HepG2 (cell line): ENCODE measurements around the gene KLHL33. TPM values are rescaled to one million over a fixed set of nuclear protein-coding genes. Genes with fewer than 3 reads are reported as not detected.

ENCODE experiments used
- ATF3 ChIP-seq: sonication (generic); formaldehyde crosslinking; IDR thresholded peaks from 2 replicates; pipeline ENCODE4 v1.4.0; 2020; ENCODE audit warnings: missing genetic modification reagents
- BORCS8-MEF2B ChIP-seq: sonication (generic); formaldehyde crosslinking; IDR thresholded peaks from 2 replicates; pipeline ENCODE4 v1.8.0; 2022; ENCODE audit warnings: mild to moderate bottlenecking, missing genetic modification reagents
- FOXA1 ChIP-seq, 2 experiments: fragments of 450-650 bp in 1 of 2; sonication (generic) in 1 of 2; formaldehyde crosslinking in 1 of 2; IDR thresholded peaks; 2 replicates each; pipeline versions ENCODE4 v1.4.0 to v1.6.1; 2016 to 2020; ENCODE audit warnings: missing genetic modification reagents in 1 of 2
- HNRNPH1 ChIP-seq: fragments of 200-400 bp; formaldehyde crosslinking; optimal IDR thresholded peaks from 2 replicates; pipeline ENCODE3; 2017; ENCODE audit warnings: mild to moderate bottlenecking, low read depth, low read length
- PRDM10 ChIP-seq: sonication (generic); formaldehyde crosslinking; IDR thresholded peaks from 2 replicates; pipeline ENCODE4 v1.4.0; 2020; ENCODE audit warnings: low read depth, missing genetic modification reagents
- RXRB ChIP-seq: IDR thresholded peaks from 2 replicates; pipeline ENCODE4 v1.6.1; 2016; ENCODE audit warnings: borderline replicate concordance, missing genetic modification reagents, missing compliant biosample characterization
- SMAD9 ChIP-seq: sonication (generic); formaldehyde crosslinking; IDR thresholded peaks from 2 replicates; pipeline ENCODE4 v1.5.1; 2020; ENCODE audit warnings: mild to moderate bottlenecking, missing genetic modification reagents
- TP53 ChIP-seq: sonication (generic); formaldehyde crosslinking; conservative IDR thresholded peaks from 2 replicates; pipeline ENCODE4 v1.4.0; 2020; ENCODE audit warnings: missing genetic modification reagents
- USF2 ChIP-seq, 2 experiments: sonication (generic) in 1 of 2; formaldehyde crosslinking in 1 of 2; IDR thresholded peaks; 2 replicates each; pipeline versions ENCODE4 v1.5.1 to v1.6.1; 2011 to 2020; ENCODE audit warnings: borderline replicate concordance in 1 of 2, low read depth in 1 of 2, low read length in 1 of 2, mild to moderate bottlenecking in 1 of 2, missing genetic modification reagents in 1 of 2, moderate library complexity in 1 of 2
- ZBTB42 ChIP-seq: sonication (generic); formaldehyde crosslinking; IDR thresholded peaks from 2 replicates; pipeline ENCODE4 v1.5.0; 2020; ENCODE audit warnings: mild to moderate bottlenecking, missing genetic modification reagents
- ZNF362 ChIP-seq: sonication (generic); formaldehyde crosslinking; IDR thresholded peaks from 2 replicates; pipeline ENCODE4 v1.4.0; 2020; ENCODE audit warnings: missing genetic modification reagents, mild to moderate bottlenecking, borderline replicate concordance
- ZNF484 ChIP-seq: sonication (generic); formaldehyde crosslinking; IDR thresholded peaks from 2 replicates; pipeline ENCODE4 v1.5.1; 2020; ENCODE audit warnings: mild to moderate bottlenecking, low read depth, missing genetic modification reagents, borderline replicate concordance
- ZNF552 ChIP-seq: sonication (generic); formaldehyde crosslinking; IDR thresholded peaks from 2 replicates; pipeline ENCODE4 v1.9.0; 2022; ENCODE audit warnings: missing genetic modification reagents, mild to moderate bottlenecking, borderline replicate concordance
- ZNF639 ChIP-seq: conservative IDR thresholded peaks from 2 replicates; pipeline ENCODE4 v1.6.1; 2018; ENCODE audit warnings: missing genetic modification reagents
- ZNF660 ChIP-seq: sonication (generic); formaldehyde crosslinking; IDR thresholded peaks from 2 replicates; pipeline ENCODE4 v1.5.1; 2020; ENCODE audit warnings: mild to moderate bottlenecking, low read depth, missing genetic modification reagents, borderline replicate concordance
- ZNF761 ChIP-seq: sonication (generic); formaldehyde crosslinking; conservative IDR thresholded peaks from 2 replicates; pipeline ENCODE4 v1.4.0; 2020; ENCODE audit warnings: mild to moderate bottlenecking, missing genetic modification reagents
- ZNF768 ChIP-seq: sonication (generic); formaldehyde crosslinking; IDR thresholded peaks from 2 replicates; pipeline ENCODE4 v1.4.0; 2020; ENCODE audit warnings: missing genetic modification reagents
- ZNF891 ChIP-seq: sonication (generic); formaldehyde crosslinking; IDR thresholded peaks from 2 replicates; pipeline ENCODE4 v1.5.0; 2020; ENCODE audit warnings: mild to moderate bottlenecking, missing genetic modification reagents
- ZSCAN29 ChIP-seq: sonication (generic); formaldehyde crosslinking; conservative IDR thresholded peaks from 2 replicates; pipeline ENCODE4 v1.4.0; 2020; ENCODE audit warnings: mild to moderate bottlenecking, missing genetic modification reagents
- polyA plus RNA-seq, 8 experiments: library from polyadenylated mRNA; depleted of rRNA in 3 of 8; stranded (reverse) in 7 of 8; unstranded in 1 of 8; fragments of >200 nt; fragmentation: Illumina TruSeq in 4 of 8; extraction: Trizol in 4 of 8; gene quantifications; 2 replicates each; pipeline versions ENCODE4 v1.2.1 to v1.2.3, GENCODE V29; 2011 to 2016; ENCODE audit warnings: low read depth in 4 of 8, missing spikeins in 1 of 8, mixed read lengths in 1 of 8; ENCODE audit not compliant: insufficient read depth in 1 of 8
- total RNA-seq, 5 experiments: library from RNA; depleted of rRNA; stranded (reverse); fragments of >200 nt; fragmentation: Illumina TruSeq; extraction: Trizol; gene quantifications; 2 replicates each; pipeline ENCODE4 v1.2.3, GENCODE V29; 2016; ENCODE audit warnings: low read depth in 1 of 5

Gene KLHL33
- total and polyA plus RNA-seq, 2 of the 13 experiments (the other 11 are each of a cell fraction or from before 2014, with no cell fraction given), result not detected

- TF ChIP-seq PRDM10 (CRISPR knock-in tag), result peak; percentile 67; the same call in 1 of the 2 replicates
- TF ChIP-seq BORCS8-MEF2B (CRISPR knock-in tag), result peak; percentile 38; the same call in 1 of the 2 replicates
- TF ChIP-seq HNRNPH1, result no peak
- TF ChIP-seq FOXA1 (IDR thresholded peaks at IDR 0.05), result no peak
- TF ChIP-seq FOXA1 (CRISPR knock-in tag; IDR thresholded peaks at IDR 0.05), result no peak; the same call in 1 of the 2 replicates
- TF ChIP-seq USF2 (IDR thresholded peaks at IDR 0.05; ENCODE audit: low read depth, low read length), result no peak
- no peak for TF ChIP-seq USF2 (CRISPR knock-in tag; IDR thresholded peaks at IDR 0.05; ENCODE audit: borderline replicate concordance)
- TF ChIP-seq ZBTB42 (CRISPR knock-in tag), result no peak
- peak; percentile 76 for TF ChIP-seq RXRB (CRISPR knock-in tag)
- peak; percentile 81 for TF ChIP-seq ZNF639 (CRISPR knock-in tag)
- TF ChIP-seq TP53, result no peak
- peak; percentile 45 for TF ChIP-seq ATF3
- peak; percentile 86 for TF ChIP-seq ZNF768 (CRISPR knock-in tag)
- peak; percentile 71; the same call in 1 of the 2 replicates for TF ChIP-seq ZNF552 (CRISPR knock-in tag)
- TF ChIP-seq ZNF891 (CRISPR knock-in tag), result peak; percentile 88
- peak; percentile 84; the same call in 1 of the 2 replicates for TF ChIP-seq ZNF484 (CRISPR knock-in tag)
- peak; percentile 96 for TF ChIP-seq ZSCAN29
- TF ChIP-seq SMAD9 (CRISPR knock-in tag), result no peak
- TF ChIP-seq ZNF362 (CRISPR knock-in tag), result no peak; the same call in 1 of the 2 replicates
- no peak for TF ChIP-seq ZNF660 (CRISPR knock-in tag)
- peak; percentile 67; the same call in 1 of the 2 replicates for TF ChIP-seq ZNF761 (CRISPR knock-in tag)
Observed at GRCh38 chr14:20469242-20469889, 33.4 kb upstream of the KLHL33 start, which contains the start of gene PNP (continued).
